Astrocyte (in vitro differentiated cells and primary cell): Measurements from ENCODE around the gene PCSK5. TPM values are rescaled to one million over a fixed set of nuclear protein-coding genes. Genes with fewer than 3 reads are reported as not detected.

Source experiments
- DNase-seq: peaks from one replicate; pipeline ENCODE4 v3.0.0-alpha.2; 2010; ENCODE audit warnings: low read depth
- FAIRE-seq: peaks from 2 replicates; lab custom pipeline; 2011; peaks lifted over from hg19 to GRCh38; lab: Jason Lieb, UNC
- H2AFZ ChIP-seq: 2 replicates; pipeline ENCODE4 v1.6.0; 2012; ENCODE audit warnings: low read depth, low read length, inconsistent platforms
- H3K27ac ChIP-seq: 2 replicates; pipeline ENCODE4 v1.5.1; 2011; ENCODE audit warnings: low read depth, low read length, inconsistent platforms
- H3K27me3 ChIP-seq: 2 replicates; pipeline ENCODE4 v1.6.0; 2011; ENCODE audit warnings: low read length, inconsistent platforms; ENCODE audit not compliant: insufficient read depth
- H3K36me3 ChIP-seq: 2 replicates; pipeline ENCODE4 v1.5.1; 2011; ENCODE audit warnings: low read length, inconsistent platforms; ENCODE audit not compliant: insufficient read depth
- H3K4me1 ChIP-seq: 2 replicates; pipeline ENCODE4 v1.5.1; 2011; ENCODE audit warnings: low read length, inconsistent platforms; ENCODE audit not compliant: insufficient read depth
- H3K4me2 ChIP-seq: 2 replicates; pipeline ENCODE4 v1.6.0; 2012; ENCODE audit warnings: low read length, inconsistent platforms
- H3K4me3 ChIP-seq: 2 replicates; pipeline ENCODE4 v1.5.1; 2011; ENCODE audit warnings: low read depth, mild to moderate bottlenecking, low read length, inconsistent platforms; ENCODE audit not compliant: insufficient read depth
- H3K79me2 ChIP-seq: 2 replicates; pipeline ENCODE4 v1.6.0; 2012; ENCODE audit warnings: mild to moderate bottlenecking, low read length, inconsistent platforms; ENCODE audit not compliant: insufficient read depth
- H3K9ac ChIP-seq: 2 replicates; pipeline ENCODE4 v1.6.0; 2012; ENCODE audit warnings: mild to moderate bottlenecking, low read length, inconsistent platforms
- H3K9me3 ChIP-seq: 2 replicates; pipeline ENCODE4 v1.5.1; 2012; ENCODE audit warnings: low read depth, mild to moderate bottlenecking, low read length, inconsistent platforms; ENCODE audit not compliant: insufficient read depth
- H4K20me1 ChIP-seq: 2 replicates; pipeline ENCODE4 v1.6.0; 2012; ENCODE audit warnings: low read length, inconsistent platforms; ENCODE audit not compliant: insufficient read depth
- H3K27ac Mint-ChIP-seq: one replicate; pipeline ENCODE4 v1.8.0; 2021; ENCODE audit warnings: mild to moderate bottlenecking, mixed read lengths; ENCODE audit not compliant: unreplicated experiment
- H3K27me3 Mint-ChIP-seq: one replicate; pipeline ENCODE4 v1.8.0; 2021; ENCODE audit warnings: low read depth, mixed read lengths; ENCODE audit not compliant: unreplicated experiment
- H3K36me3 Mint-ChIP-seq: one replicate; pipeline ENCODE4 v1.8.0; 2021; ENCODE audit warnings: low read depth, mixed read lengths; ENCODE audit not compliant: unreplicated experiment
- H3K4me1 Mint-ChIP-seq: one replicate; pipeline ENCODE4 v1.8.0; 2021; ENCODE audit warnings: low read depth, mixed read lengths; ENCODE audit not compliant: unreplicated experiment
- H3K4me3 Mint-ChIP-seq: one replicate; pipeline ENCODE4 v1.8.0; 2021; ENCODE audit warnings: mild to moderate bottlenecking, moderate library complexity, mixed read lengths; ENCODE audit not compliant: unreplicated experiment
- H3K9me3 Mint-ChIP-seq: one replicate; pipeline ENCODE4 v1.8.0; 2021; ENCODE audit warnings: mild to moderate bottlenecking, mixed read lengths; ENCODE audit not compliant: unreplicated experiment
- EZH2 ChIP-seq: IDR thresholded peaks from 2 replicates; pipeline ENCODE4 v1.6.1; 2012; ENCODE audit warnings: mild to moderate bottlenecking, low read length, inconsistent platforms; ENCODE audit not compliant: insufficient read depth
- total RNA-seq: library from RNA; stranded (reverse); gene quantifications from 2 replicates; pipeline ENCODE4 v1.2.1, GENCODE V29; 2021
- TF ChIP-seq, protein P1 (sequence below): IDR thresholded peaks from 2 replicates; pipeline ENCODE4 v1.5.1; 2011; ENCODE audit warnings: low read depth, mild to moderate bottlenecking, inconsistent platforms, low read length, moderate library complexity; ENCODE audit not compliant: insufficient read depth

Gene PCSK5
- total RNA-seq, 1 donor from 2014 or later: 13.1 TPM

GRCh38 chr9:76374783-76375559 is 484.5 kb downstream of the PCSK5 start:
- no peaks in the 10 kb centered on the region for H3K36me3 ChIP-seq
- peak; percentile 94 for DNase-seq
- H3K4me2 ChIP-seq: peak overlapping the region; percentile 36
- H3K27me3 ChIP-seq: no peaks in the 10 kb centered on the region
- H2AFZ ChIP-seq: no peak overlapping the region
- H3K4me1 Mint-ChIP-seq: peaks cover 38% of the 10 kb centered on the region
- H3K4me3 ChIP-seq: no peak overlapping the region
- no peak overlapping the region for H3K4me3 Mint-ChIP-seq
- H3K9ac ChIP-seq: no peak overlapping the region
- TF ChIP-seq EZH2: no peak
- TF ChIP-seq, protein P1, sequence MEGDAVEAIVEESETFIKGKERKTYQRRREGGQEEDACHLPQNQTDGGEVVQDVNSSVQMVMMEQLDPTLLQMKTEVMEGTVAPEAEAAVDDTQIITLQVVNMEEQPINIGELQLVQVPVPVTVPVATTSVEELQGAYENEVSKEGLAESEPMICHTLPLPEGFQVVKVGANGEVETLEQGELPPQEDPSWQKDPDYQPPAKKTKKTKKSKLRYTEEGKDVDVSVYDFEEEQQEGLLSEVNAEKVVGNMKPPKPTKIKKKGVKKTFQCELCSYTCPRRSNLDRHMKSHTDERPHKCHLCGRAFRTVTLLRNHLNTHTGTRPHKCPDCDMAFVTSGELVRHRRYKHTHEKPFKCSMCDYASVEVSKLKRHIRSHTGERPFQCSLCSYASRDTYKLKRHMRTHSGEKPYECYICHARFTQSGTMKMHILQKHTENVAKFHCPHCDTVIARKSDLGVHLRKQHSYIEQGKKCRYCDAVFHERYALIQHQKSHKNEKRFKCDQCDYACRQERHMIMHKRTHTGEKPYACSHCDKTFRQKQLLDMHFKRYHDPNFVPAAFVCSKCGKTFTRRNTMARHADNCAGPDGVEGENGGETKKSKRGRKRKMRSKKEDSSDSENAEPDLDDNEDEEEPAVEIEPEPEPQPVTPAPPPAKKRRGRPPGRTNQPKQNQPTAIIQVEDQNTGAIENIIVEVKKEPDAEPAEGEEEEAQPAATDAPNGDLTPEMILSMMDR: no peak
- no peaks in the 10 kb centered on the region for H3K79me2 ChIP-seq
- no peaks in the 10 kb centered on the region for H3K36me3 Mint-ChIP-seq
- no peaks in the 10 kb centered on the region for H3K9me3 ChIP-seq
- H4K20me1 ChIP-seq: no peaks in the 10 kb centered on the region
- H3K4me1 ChIP-seq: peaks cover 29% of the 10 kb centered on the region
- peaks cover 3% of the 10 kb centered on the region for H3K27me3 Mint-ChIP-seq
- peak overlapping the region; percentile 71 for H3K27ac Mint-ChIP-seq
- FAIRE-seq: no peak
- no peak overlapping the region for H3K27ac ChIP-seq
- H3K9me3 Mint-ChIP-seq: no peaks in the 10 kb centered on the region

DNA sequence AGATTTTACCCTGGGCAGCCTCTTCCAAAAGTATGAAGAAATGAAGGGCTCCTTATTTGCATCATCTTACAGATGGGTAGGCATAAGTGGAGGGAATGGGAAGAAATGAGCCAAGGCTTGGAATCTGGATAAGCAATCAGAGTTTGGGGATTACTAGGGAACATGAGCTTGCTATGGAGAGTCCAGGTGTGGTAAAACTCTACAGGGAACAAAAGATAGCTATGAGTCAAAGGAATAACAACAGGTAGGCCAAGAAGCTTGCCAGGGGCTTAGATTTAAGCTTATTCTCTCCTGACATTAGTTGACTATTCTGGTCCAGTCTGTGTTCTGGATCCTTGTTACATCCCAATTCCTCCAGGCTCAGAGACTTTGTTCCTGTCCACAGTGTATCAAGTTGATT is 487.3 kb downstream of the PCSK5 start:
- H3K9ac ChIP-seq: no peak overlapping the region
- H3K27me3 ChIP-seq: no peaks in the 10 kb centered on the region
- H3K36me3 Mint-ChIP-seq: peaks cover 1% of the 10 kb centered on the region
- no peak for TF ChIP-seq EZH2
- TF ChIP-seq, protein P1: no peak
- FAIRE-seq (no peak), DNase-seq (no peak)
- no peaks in the 10 kb centered on the region for H3K79me2 ChIP-seq
- H4K20me1 ChIP-seq: no peaks in the 10 kb centered on the region
- no peak overlapping the region for H3K27ac Mint-ChIP-seq
- no peak overlapping the region for H3K4me2 ChIP-seq
- H2AFZ ChIP-seq: no peak overlapping the region
- peaks cover 29% of the 10 kb centered on the region for H3K4me1 Mint-ChIP-seq
- H3K9me3 Mint-ChIP-seq: no peaks in the 10 kb centered on the region
- peaks cover 19% of the 10 kb centered on the region for H3K4me1 ChIP-seq
- no peaks in the 10 kb centered on the region for H3K9me3 ChIP-seq
- H3K27me3 Mint-ChIP-seq: peaks cover 3% of the 10 kb centered on the region
- no peak overlapping the region for H3K4me3 ChIP-seq
- H3K36me3 ChIP-seq: no peaks in the 10 kb centered on the region
- H3K4me3 Mint-ChIP-seq: no peak overlapping the region
- H3K27ac ChIP-seq: no peak overlapping the region

- FAIRE-seq (no peak), DNase-seq (no peak)
- H2AFZ ChIP-seq: no peak overlapping the region
- Mint-ChIP-seq H3K4me3 (no peak overlapping the region), H3K4me1 (peaks cover 22% of the 10 kb centered on the region), H3K27ac (peak overlapping the region; percentile 76), H3K36me3 (peaks cover 4% of the 10 kb centered on the region), H3K27me3 (peaks cover 3% of the 10 kb centered on the region), H3K9me3 (no peaks in the 10 kb centered on the region)
- no peak overlapping the region for H3K27ac ChIP-seq
- H3K4me2 ChIP-seq: no peak overlapping the region
- H3K9me3 ChIP-seq: no peaks in the 10 kb centered on the region
- H3K4me1 ChIP-seq: peaks cover 13% of the 10 kb centered on the region
- TF ChIP-seq, protein P1: no peak
- TF ChIP-seq EZH2: no peak
- H3K36me3 ChIP-seq: no peaks in the 10 kb centered on the region
- H3K27me3 ChIP-seq: no peaks in the 10 kb centered on the region
- H3K9ac ChIP-seq: no peak overlapping the region
- H3K4me3 ChIP-seq: no peak overlapping the region
- H3K79me2 ChIP-seq: no peaks in the 10 kb centered on the region
- no peaks in the 10 kb centered on the region for H4K20me1 ChIP-seq
Measured at GRCh38 chr9:76378367-76379073, 488.0 kb downstream of the PCSK5 start.
